Measurements from ENCODE around the gene RASAL2.

Gene RASAL2

GRCh38 chr1:178470411-178470960 is 376.6 kb downstream of the RASAL2 start:
- DNase-seq = no peak

- DNase-seq = no peak
These were observed 378.6 kb downstream of the RASAL2 start for GRCh38 chr1:178472531-178472930.

- no peak for DNase-seq
These were observed 383.5 kb downstream of the RASAL2 start for GRCh38 chr1:178477373-178477772.

GRCh38 chr1:178477841-178478240 is 383.9 kb downstream of the RASAL2 start:
- DNase-seq = no peak

GRCh38 chr1:178483251-178483957 is 389.5 kb downstream of the RASAL2 start:
- DNase-seq = no peak

GRCh38 chr1:178484698-178485225 is 390.9 kb downstream of the RASAL2 start:
- DNase-seq = no peak

GRCh38 chr1:178485541-178485981 is 391.7 kb downstream of the RASAL2 start:
- DNase-seq = no peak

GRCh38 chr1:178486100-178487069 is 392.5 kb downstream of the RASAL2 start:
- no peak for DNase-seq

GRCh38 chr1:178487070-178487615 is 393.2 kb downstream of the RASAL2 start:
- DNase-seq = no peak

GRCh38 chr1:178488393-178488792 is 394.5 kb downstream of the RASAL2 start:
- DNase-seq = no peak

- DNase-seq = no peak
These were observed 395.5 kb downstream of the RASAL2 start for GRCh38 chr1:178489399-178489798.

GRCh38 chr1:178490136-178490535 is 396.2 kb downstream of the RASAL2 start:
- DNase-seq = no peak

- DNase-seq = no peak
These were observed 397.1 kb downstream of the RASAL2 start for GRCh38 chr1:178490967-178491366.

- DNase-seq = no peak
These were observed 397.8 kb downstream of the RASAL2 start for GRCh38 chr1:178491721-178492120.

- DNase-seq = no peak
These were observed 398.4 kb downstream of the RASAL2 start for GRCh38 chr1:178492341-178492740.

- DNase-seq = no peak
These were observed 399.4 kb downstream of the RASAL2 start for GRCh38 chr1:178493301-178493741.

GRCh38 chr1:178494569-178494971 is 400.7 kb downstream of the RASAL2 start:
- no peak for DNase-seq

GRCh38 chr1:178495158-178495557 is 401.3 kb downstream of the RASAL2 start:
- DNase-seq = no peak

GRCh38 chr1:178495741-178496409 is 402.0 kb downstream of the RASAL2 start:
- DNase-seq = no peak

- no peak for DNase-seq
These were observed 402.7 kb downstream of the RASAL2 start, which contains the start of gene CLEC20A for GRCh38 chr1:178496410-178497135. TSS of gene CLEC20A (minus strand) at chr1:178496964. CDS start at chr1:178496939, 25 bp downstream.

- DNase-seq = no peak
These were observed 404.1 kb downstream of the RASAL2 start for GRCh38 chr1:178497903-178498478.
